ENCODE data around the gene KRT35. TPM values are rescaled to one million over a fixed set of nuclear protein-coding genes. Genes with fewer than 3 reads are reported as not detected.

The KRT35 gene
- total RNA-seq, 1 experiment from 2014 or later: not detected

DNA sequence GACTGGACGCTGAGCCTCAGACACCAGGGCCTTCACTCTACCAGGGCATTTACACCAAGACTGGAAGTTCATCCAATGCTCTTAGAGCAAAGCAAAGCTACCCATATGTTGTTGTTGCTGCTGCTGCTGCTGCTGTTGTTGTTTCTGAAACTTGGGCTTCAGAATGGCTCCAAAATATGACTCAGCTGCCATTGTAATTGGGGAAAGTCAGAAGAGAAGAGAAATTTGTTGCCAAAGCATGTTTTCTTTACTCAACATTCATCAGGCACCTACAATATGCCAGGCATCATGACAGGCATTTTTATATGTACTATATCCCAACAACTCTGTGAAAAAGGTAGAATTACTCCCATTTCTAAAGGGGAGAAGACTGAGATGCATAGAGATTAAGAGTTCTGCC, 25.7 kb downstream of the KRT35 start:
- intact Hi-C loops (cut with micrococcal nuclease): no loop called here
- no TSS peak for BruUV-seq (replicated peaks)
- TF ChIP-seq, protein P1, sequence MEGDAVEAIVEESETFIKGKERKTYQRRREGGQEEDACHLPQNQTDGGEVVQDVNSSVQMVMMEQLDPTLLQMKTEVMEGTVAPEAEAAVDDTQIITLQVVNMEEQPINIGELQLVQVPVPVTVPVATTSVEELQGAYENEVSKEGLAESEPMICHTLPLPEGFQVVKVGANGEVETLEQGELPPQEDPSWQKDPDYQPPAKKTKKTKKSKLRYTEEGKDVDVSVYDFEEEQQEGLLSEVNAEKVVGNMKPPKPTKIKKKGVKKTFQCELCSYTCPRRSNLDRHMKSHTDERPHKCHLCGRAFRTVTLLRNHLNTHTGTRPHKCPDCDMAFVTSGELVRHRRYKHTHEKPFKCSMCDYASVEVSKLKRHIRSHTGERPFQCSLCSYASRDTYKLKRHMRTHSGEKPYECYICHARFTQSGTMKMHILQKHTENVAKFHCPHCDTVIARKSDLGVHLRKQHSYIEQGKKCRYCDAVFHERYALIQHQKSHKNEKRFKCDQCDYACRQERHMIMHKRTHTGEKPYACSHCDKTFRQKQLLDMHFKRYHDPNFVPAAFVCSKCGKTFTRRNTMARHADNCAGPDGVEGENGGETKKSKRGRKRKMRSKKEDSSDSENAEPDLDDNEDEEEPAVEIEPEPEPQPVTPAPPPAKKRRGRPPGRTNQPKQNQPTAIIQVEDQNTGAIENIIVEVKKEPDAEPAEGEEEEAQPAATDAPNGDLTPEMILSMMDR (IDR thresholded peaks at IDR 0.05; ENCODE audit: unreplicated experiment): no peak

DNA sequence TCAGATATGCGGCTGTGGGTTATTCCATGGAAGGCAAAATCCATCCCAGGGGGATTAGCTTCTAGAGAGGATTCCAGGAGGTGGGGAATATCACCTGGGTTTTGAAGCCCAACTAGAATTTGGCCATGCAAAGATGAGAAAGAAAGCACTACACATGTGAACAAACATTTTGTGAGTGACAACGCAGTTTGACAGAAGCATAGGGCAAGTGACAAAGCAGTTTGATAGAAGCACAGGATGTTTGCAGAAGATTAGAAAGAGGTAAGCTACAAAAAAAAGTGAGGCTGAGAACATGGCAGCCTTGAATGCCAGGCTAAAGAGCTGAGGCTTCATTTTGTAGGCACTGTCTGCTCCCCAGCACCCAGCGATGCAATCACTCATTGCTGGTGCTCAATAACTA, 27.9 kb downstream of the KRT35 start:
- H3K4me3 Mint-ChIP-seq (ENCODE audit: unreplicated experiment): no peak overlapping the region
- ChIA-PET CTCF (no interaction called here), POLR2A (interaction anchor here (1.3 kb wide), 1 partner anchor 27 kb away, joined by 6 read pairs; no protein-coding TSS in a partner anchor)
- H3K4me1 Mint-ChIP-seq (ENCODE audit: insufficient read depth, unreplicated experiment): peaks cover 11% of the 10 kb centered on the region
- TF ChIP-seq, protein P1 (IDR thresholded peaks at IDR 0.05; ENCODE audit: unreplicated experiment): no peak
- no peak for DNase-seq (ENCODE audit: unreplicated experiment)
- peaks cover 34% of the 10 kb centered on the region for H3K27me3 Mint-ChIP-seq (ENCODE audit: insufficient read depth, unreplicated experiment)
- no TSS peak for BruUV-seq (replicated peaks)
- intact Hi-C loops (cut with micrococcal nuclease): no loop called here
- H3K36me3 Mint-ChIP-seq (ENCODE audit: insufficient read depth, unreplicated experiment): no peaks in the 10 kb centered on the region
- no peaks in the 10 kb centered on the region for H3K9me3 Mint-ChIP-seq (ENCODE audit: unreplicated experiment)
- no peak overlapping the region for H3K27ac Mint-ChIP-seq (ENCODE audit: low read depth, unreplicated experiment)

More for the DNA sequence above, 25.7 kb downstream of the KRT35 start:
- no peaks in the 10 kb centered on the region for H3K9me3 Mint-ChIP-seq (ENCODE audit: unreplicated experiment)
- H3K36me3 Mint-ChIP-seq (ENCODE audit: insufficient read depth, unreplicated experiment): no peaks in the 10 kb centered on the region
- H3K4me3 Mint-ChIP-seq (ENCODE audit: unreplicated experiment): no peak overlapping the region
- DNase-seq (ENCODE audit: unreplicated experiment): peak; percentile 38
- H3K27ac Mint-ChIP-seq (ENCODE audit: low read depth, unreplicated experiment): no peak overlapping the region
- ChIA-PET POLR2A (no interaction called here), CTCF (no interaction called here)
- peaks cover 6% of the 10 kb centered on the region for H3K4me1 Mint-ChIP-seq (ENCODE audit: insufficient read depth, unreplicated experiment)
- H3K27me3 Mint-ChIP-seq (ENCODE audit: insufficient read depth, unreplicated experiment): peaks cover 48% of the 10 kb centered on the region

DNA sequence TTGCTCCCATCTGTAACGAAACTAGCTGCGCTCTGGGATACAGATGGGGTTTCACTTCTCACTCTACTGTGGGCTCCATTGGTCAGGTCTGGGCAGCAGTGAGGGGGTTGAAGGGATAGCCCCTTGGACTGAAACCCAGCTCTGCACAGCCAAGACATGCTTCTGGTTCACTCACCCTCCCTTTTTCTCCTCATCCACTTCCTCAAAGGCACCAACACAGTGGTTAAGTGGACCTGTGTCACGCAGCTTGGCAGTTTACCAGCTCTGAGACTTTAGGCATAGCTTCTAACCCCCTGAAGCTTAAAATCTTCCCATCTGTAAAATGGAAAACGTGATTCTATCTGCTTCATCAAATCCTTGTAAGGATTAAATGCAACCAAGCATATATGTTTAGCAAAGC, 28.7 kb downstream of the KRT35 start:
- Mint-ChIP-seq H3K27me3 (ENCODE audit: insufficient read depth, unreplicated experiment) (peaks cover 27% of the 10 kb centered on the region), H3K4me3 (ENCODE audit: unreplicated experiment) (no peak overlapping the region), H3K27ac (ENCODE audit: low read depth, unreplicated experiment) (no peak overlapping the region), H3K36me3 (ENCODE audit: insufficient read depth, unreplicated experiment) (no peaks in the 10 kb centered on the region), H3K4me1 (ENCODE audit: insufficient read depth, unreplicated experiment) (peaks cover 11% of the 10 kb centered on the region), H3K9me3 (ENCODE audit: unreplicated experiment) (no peaks in the 10 kb centered on the region)
- TF ChIP-seq, protein P1 (IDR thresholded peaks at IDR 0.05; ENCODE audit: unreplicated experiment): no peak
- ChIA-PET POLR2A (interaction anchor here (1.2 to 1.3 kb wide), 2 partner anchors 27 to 95 kb away, joined by 3 to 6 read pairs; no protein-coding TSS in a partner anchor), CTCF (no interaction called here)
- intact Hi-C loops (cut with micrococcal nuclease): no loop called here
- no TSS peak for BruUV-seq (replicated peaks)
- no peak for DNase-seq (ENCODE audit: unreplicated experiment)

DNA sequence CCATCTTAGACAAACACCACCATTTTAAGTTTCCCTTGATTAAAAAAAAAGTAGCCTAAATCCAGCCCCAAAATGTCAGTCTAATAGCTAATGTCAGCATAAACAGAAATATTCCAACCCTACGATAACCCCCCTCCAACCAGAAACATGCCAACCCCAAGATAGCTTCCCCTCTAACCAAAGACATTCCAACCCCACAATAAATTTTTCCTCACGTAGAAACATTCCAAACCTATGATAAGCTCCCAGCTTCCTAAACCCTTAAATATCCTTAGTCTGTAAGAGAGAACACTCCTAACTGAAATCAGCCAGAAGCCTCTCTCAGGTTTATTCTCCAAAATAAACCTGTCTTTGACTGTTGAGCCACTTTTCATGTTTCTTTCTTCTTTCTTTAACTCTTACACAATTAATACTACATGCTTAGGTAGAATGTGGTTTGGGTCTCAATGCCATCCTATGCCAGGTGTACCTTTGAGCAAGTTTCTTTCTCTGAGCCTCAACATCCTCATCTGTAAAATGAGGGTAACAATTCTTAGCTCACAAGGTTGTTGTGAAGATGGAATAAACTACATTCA, 29.7 kb downstream of the KRT35 start:
- POLR2A ChIA-PET: interaction anchor here (0.7 to 1.2 kb wide), 2 partner anchors 11 to 96 kb away, joined by 3 to 4 read pairs; partner anchors contain the start of gene KRT38
- TF ChIP-seq, protein P1 (IDR thresholded peaks at IDR 0.05; ENCODE audit: unreplicated experiment): no peak
- peaks cover 27% of the 10 kb centered on the region for H3K27me3 Mint-ChIP-seq (ENCODE audit: insufficient read depth, unreplicated experiment)
- no peak overlapping the region for H3K27ac Mint-ChIP-seq (ENCODE audit: low read depth, unreplicated experiment)
- no peak for DNase-seq (ENCODE audit: unreplicated experiment)
- CTCF ChIA-PET: no interaction called here
- intact Hi-C loops (cut with micrococcal nuclease): no loop called here
- no peaks in the 10 kb centered on the region for H3K36me3 Mint-ChIP-seq (ENCODE audit: insufficient read depth, unreplicated experiment)
- no peak overlapping the region for H3K4me3 Mint-ChIP-seq (ENCODE audit: unreplicated experiment)
- no peaks in the 10 kb centered on the region for H3K9me3 Mint-ChIP-seq (ENCODE audit: unreplicated experiment)
- BruUV-seq (replicated peaks): no TSS peak
- peaks cover 11% of the 10 kb centered on the region for H3K4me1 Mint-ChIP-seq (ENCODE audit: insufficient read depth, unreplicated experiment)

Data from MCF 10A (cell line).